BE2C (cell line): ENCODE measurements around the gene ZRSR2.

ENCODE experiments used
- DNase-seq: peaks from one replicate; pipeline ENCODE4 v3.0.0-alpha.2; 2020
- H3K27me3 ChIP-seq: fragments of 250-450 bp; sonication (Bioruptor Pico); 2 replicates; pipeline ENCODE4 v1.5.1; 2020; ENCODE audit warnings: mild to moderate bottlenecking
- H3K36me3 ChIP-seq: fragments of 250-450 bp; sonication (Bioruptor Pico); 2 replicates; pipeline ENCODE4 v1.5.1; 2020; ENCODE audit warnings: mild to moderate bottlenecking
- H3K4me1 ChIP-seq: fragments of 250-450 bp; sonication (Bioruptor Pico); 2 replicates; pipeline ENCODE4 v1.5.1; 2020
- H3K4me3 ChIP-seq: 2 replicates; pipeline ENCODE4 v1.5.1; 2011; ENCODE audit warnings: low read depth, low read length
- H3K9me3 ChIP-seq: fragments of 250-450 bp; sonication (Bioruptor Pico); 2 replicates; pipeline ENCODE4 v1.5.1; 2020
- CTCF ChIP-seq: IDR thresholded peaks from 2 replicates; pipeline ENCODE4 v1.5.1; 2012; ENCODE audit warnings: mild to moderate bottlenecking, low read depth, low read length

ZRSR2 gene

GRCh38 chrX:15761564-15762191 lies 28.6 kb upstream of the ZRSR2 start:
- H3K27me3 ChIP-seq, result no peaks in the 10 kb centered on the region
- no peaks in the 10 kb centered on the region for H3K4me1 ChIP-seq
- no peaks in the 10 kb centered on the region for H3K36me3 ChIP-seq
- H3K4me3 ChIP-seq, result no peak overlapping the region
- H3K9me3 ChIP-seq, result no peaks in the 10 kb centered on the region
- peak; percentile 79 for TF ChIP-seq CTCF
- peak; percentile 19 for DNase-seq

- no peak for TF ChIP-seq CTCF
- no peaks in the 10 kb centered on the region for H3K27me3 ChIP-seq
- DNase-seq, result no peak
- H3K4me1 ChIP-seq, result no peaks in the 10 kb centered on the region
- H3K4me3 ChIP-seq, result no peak overlapping the region
- no peaks in the 10 kb centered on the region for H3K36me3 ChIP-seq
- no peaks in the 10 kb centered on the region for H3K9me3 ChIP-seq
These were observed 20.9 kb upstream of the ZRSR2 start for GRCh38 chrX:15769300-15769954.

DNA sequence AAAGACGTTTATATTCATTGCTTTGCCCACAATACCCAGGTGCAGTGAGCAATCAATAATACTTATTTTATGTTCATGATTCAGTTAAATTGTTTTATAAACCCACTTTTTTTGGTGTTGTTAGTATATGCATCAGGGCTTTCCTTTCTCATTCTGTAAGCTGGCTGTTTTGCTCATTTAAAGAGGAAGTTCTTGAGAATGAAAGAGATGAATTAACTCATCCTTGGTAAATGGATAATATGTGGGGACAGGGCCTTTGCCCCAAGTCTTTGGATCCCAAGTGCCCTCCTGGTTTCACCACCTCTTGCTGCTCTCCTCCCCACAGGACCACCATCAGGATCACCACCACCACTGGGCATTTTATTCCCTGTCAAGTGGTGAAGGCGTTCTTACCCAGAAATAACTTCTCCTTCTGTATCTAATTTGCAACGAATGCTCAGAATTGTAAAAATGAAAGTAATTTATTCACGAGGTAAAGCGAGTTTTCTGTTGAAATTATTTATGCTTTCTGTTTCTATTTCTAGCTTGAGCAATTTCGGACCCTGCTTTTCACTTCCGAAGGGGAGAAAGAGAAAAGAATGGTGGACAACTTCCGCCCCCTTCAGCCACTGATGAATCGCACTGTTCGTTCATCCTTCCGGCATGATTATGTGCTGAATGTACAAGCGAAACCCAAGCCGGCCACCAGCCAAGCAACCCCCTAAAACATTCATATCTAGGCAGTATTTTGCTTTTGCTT lies 8.2 kb upstream of the ZRSR2 start:
- TF ChIP-seq CTCF, result no peak
- no peaks in the 10 kb centered on the region for H3K4me1 ChIP-seq
- H3K36me3 ChIP-seq, result no peaks in the 10 kb centered on the region
- DNase-seq, result no peak
- no peaks in the 10 kb centered on the region for H3K27me3 ChIP-seq
- H3K9me3 ChIP-seq, result no peaks in the 10 kb centered on the region
- no peak overlapping the region for H3K4me3 ChIP-seq

GRCh38 chrX:15785176-15785750 lies 5.0 kb upstream of the ZRSR2 start:
- Histone ChIP-seq H3K9me3 (no peaks in the 10 kb centered on the region), H3K27me3 (no peaks in the 10 kb centered on the region), H3K36me3 (no peaks in the 10 kb centered on the region), H3K4me1 (no peaks in the 10 kb centered on the region), H3K4me3 (no peak overlapping the region)
- DNase-seq, result no peak
- no peak for TF ChIP-seq CTCF

GRCh38 chrX:15786915-15787314 lies 3.4 kb upstream of the ZRSR2 start:
- no peaks in the 10 kb centered on the region for H3K4me1 ChIP-seq
- no peaks in the 10 kb centered on the region for H3K36me3 ChIP-seq
- no peaks in the 10 kb centered on the region for H3K9me3 ChIP-seq
- no peaks in the 10 kb centered on the region for H3K27me3 ChIP-seq
- H3K4me3 ChIP-seq, result no peak overlapping the region
- no peak for DNase-seq
- TF ChIP-seq CTCF, result no peak
